ENCODE data around the gene PCAT7.

Gene PCAT7

DNA sequence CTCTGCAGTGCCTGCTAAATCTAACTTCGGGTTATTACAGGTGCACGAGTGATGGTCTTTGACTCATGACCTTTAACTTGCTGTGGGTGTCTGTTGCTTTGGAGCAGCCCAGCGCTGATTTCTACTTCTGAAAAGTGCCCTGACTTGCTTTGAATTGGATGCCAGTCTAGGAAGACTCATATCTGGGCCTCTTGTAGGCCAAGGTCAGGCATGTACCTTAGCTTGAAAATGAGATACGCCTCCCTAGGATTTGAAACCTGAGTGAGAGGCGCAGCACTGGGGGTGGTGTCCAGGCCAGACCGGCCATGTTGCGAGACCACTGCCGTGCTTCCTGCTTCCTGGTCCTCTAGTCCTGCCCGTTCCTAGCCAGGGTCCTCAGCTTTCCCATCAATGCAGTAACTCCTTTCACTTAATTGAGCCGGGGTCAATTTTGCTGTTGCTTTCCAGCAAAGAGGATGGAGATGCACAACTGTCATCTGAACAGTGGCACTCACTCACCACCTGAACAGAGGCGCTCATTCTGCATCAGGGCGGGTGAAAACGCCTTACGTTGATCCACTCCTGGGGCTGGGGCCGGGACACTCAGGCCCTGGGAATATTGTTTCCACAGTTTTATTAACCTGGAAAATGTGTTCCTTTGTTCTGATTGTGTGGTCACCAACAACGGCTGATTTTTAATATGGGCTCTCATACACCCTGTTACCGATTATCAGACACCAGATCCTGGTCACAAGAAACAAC is 14.3 kb downstream of the PCAT7 start:
- H3K27ac ChIP-seq = no peak overlapping the region
- POLR2A ChIA-PET (ENCODE audit: low non-redundant PET) = no interaction called here

DNA sequence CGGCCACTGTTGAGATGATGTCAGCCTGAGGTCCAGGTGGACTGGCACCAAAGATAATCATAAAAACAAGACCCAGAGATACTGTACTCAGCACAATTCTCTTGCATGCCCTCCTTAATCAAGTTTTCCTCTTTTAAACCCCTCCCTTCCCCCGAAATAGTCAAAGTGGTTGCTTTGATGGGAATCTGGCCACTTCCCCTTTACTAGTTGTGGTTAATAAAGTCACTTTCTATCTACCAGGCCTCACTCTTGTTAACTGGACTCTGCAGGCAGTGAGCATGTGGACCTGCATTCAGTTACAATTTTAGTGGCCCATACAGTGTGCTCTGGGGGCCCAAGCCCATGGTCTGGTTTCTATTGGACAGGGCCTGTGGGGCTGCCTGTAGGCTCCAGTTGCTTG is 21.2 kb downstream of the PCAT7 start:
- ChIA-PET POLR2A (ENCODE audit: low non-redundant PET) (no interaction called here), CTCF (no interaction called here)
- DNase-seq (ENCODE audit: low spot score) = no peak
- TF ChIP-seq, protein P1, sequence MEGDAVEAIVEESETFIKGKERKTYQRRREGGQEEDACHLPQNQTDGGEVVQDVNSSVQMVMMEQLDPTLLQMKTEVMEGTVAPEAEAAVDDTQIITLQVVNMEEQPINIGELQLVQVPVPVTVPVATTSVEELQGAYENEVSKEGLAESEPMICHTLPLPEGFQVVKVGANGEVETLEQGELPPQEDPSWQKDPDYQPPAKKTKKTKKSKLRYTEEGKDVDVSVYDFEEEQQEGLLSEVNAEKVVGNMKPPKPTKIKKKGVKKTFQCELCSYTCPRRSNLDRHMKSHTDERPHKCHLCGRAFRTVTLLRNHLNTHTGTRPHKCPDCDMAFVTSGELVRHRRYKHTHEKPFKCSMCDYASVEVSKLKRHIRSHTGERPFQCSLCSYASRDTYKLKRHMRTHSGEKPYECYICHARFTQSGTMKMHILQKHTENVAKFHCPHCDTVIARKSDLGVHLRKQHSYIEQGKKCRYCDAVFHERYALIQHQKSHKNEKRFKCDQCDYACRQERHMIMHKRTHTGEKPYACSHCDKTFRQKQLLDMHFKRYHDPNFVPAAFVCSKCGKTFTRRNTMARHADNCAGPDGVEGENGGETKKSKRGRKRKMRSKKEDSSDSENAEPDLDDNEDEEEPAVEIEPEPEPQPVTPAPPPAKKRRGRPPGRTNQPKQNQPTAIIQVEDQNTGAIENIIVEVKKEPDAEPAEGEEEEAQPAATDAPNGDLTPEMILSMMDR (conservative IDR thresholded peaks at IDR 0.05; ENCODE audit: low read depth) = no peak
- no peak overlapping the region for H3K27ac ChIP-seq

More for the DNA sequence above, 14.3 kb downstream of the PCAT7 start:
- CTCF ChIA-PET = interaction anchor here (0.7 kb wide), 1 partner anchor 1553 kb away, joined by 3 read pairs; no protein-coding TSS in a partner anchor
- DNase-seq (ENCODE audit: low spot score) = no peak
- TF ChIP-seq, protein P1 (conservative IDR thresholded peaks at IDR 0.05; ENCODE audit: low read depth) = no peak

DNA sequence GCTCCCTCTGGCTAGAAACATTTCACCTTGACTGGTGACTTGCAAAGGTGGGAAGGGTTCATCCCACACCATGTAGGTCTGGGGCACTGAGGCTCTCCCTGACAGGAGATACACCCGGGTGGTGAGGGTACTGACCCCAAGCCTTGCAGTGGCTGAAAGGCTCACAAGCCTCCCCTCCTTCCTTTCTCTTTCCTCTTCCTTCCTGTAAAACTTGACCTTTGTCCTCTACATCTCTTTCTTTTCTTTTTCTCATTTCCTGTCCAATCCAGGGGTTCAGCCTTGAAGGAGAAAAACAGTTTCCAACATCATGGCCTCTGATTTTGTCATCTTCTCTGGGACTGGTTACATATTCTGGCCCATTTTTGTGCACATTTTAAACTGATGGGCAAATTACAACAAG is 22.2 kb downstream of the PCAT7 start:
- CTCF ChIA-PET = no interaction called here
- H3K27ac ChIP-seq = no peak overlapping the region
- POLR2A ChIA-PET (ENCODE audit: low non-redundant PET) = no interaction called here
- DNase-seq (ENCODE audit: low spot score) = no peak
- TF ChIP-seq, protein P1 (conservative IDR thresholded peaks at IDR 0.05; ENCODE audit: low read depth) = no peak

DNA sequence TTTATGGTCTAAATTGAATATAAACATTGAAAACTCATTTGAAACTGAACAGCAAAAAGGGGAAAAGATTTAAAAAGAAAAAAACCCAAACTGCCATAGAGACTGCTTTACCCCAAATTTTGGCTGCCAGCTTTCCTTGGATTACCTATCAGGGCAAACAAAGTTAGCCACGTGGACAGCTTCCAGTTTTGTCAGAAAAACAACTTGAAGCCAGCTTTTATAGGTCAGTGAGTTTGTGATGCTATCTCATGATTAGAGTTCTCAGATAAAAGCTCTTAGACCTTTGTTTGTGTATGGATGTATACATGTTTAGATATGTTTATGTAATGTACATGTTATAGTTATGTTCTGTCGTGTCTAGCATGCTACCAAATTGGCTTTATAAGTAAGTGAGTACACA is 22.7 kb downstream of the PCAT7 start:
- no peak overlapping the region for H3K27ac ChIP-seq
- ChIA-PET CTCF (interaction anchor here (0.6 kb wide), 1 partner anchor 26 kb away, joined by 3 read pairs; no protein-coding TSS in a partner anchor), POLR2A (ENCODE audit: low non-redundant PET) (no interaction called here)
- TF ChIP-seq, protein P1 (conservative IDR thresholded peaks at IDR 0.05; ENCODE audit: low read depth) = no peak
- no peak for DNase-seq (ENCODE audit: low spot score)

DNA sequence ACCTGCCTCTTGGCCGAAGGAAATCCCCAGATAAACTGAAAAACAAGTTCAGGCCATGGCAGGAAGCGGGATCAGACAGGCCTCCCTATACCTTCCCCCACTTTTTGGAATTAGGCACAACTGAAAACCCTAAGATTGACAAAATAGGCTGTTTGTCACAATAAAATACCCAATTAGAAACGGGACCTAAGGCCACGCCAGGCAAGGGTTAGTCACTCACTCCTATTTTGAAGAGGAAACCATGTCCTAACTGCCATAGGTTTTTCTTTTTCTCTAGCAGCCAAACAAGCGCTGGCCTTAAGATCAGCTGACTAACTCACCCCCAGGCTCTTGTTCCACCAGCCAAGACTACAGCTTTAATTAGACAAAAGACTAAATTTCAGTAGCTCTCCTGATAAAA is 26.8 kb downstream of the PCAT7 start:
- DNase-seq (ENCODE audit: low spot score) = peak; percentile 30
- TF ChIP-seq, protein P1 (conservative IDR thresholded peaks at IDR 0.05; ENCODE audit: low read depth) = no peak
- CTCF ChIA-PET = interaction anchor here (0.6 kb wide), 3 partner anchors 35 to 314 kb away, joined by 4 to 6 read pairs (median 4); no protein-coding TSS in a partner anchor
- POLR2A ChIA-PET (ENCODE audit: low non-redundant PET) = no interaction called here
- H3K27ac ChIP-seq = no peak overlapping the region

DNA sequence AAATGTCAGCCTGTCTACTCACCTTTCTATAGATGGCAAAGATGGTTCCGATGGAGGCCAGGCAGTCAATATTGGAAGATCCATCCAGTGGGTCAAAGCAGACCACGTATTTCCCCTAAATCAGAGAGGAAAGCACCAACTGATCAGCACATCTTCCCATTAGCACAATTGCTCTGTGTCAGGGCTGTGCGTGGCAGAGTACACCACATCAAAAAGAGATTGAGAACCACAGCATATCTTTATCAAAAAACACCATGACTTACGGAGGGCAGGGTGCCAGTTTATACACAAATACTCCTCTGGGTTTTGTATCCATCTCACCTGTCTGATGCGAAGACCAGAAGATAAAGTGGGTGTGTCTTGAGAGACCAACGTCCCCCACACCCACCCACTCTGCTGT is 29.7 kb downstream of the PCAT7 start:
- TF ChIP-seq, protein P1 (conservative IDR thresholded peaks at IDR 0.05; ENCODE audit: low read depth) = no peak
- DNase-seq (ENCODE audit: low spot score) = no peak

More for the DNA sequence above, 29.7 kb downstream of the PCAT7 start:
- CTCF ChIA-PET = no interaction called here
- H3K27ac ChIP-seq = no peak overlapping the region
- POLR2A ChIA-PET (ENCODE audit: low non-redundant PET) = no interaction called here
